ENCODE measurements around the gene MED16.

MED16 gene

GRCh38 chr19:916645-917322 lies 23.8 kb upstream of the MED16 start:
- Histone ChIP-seq H3K9me3 (ENCODE audit: insufficient read depth, low read length) (no peaks in the 10 kb centered on the region), H3K27me3 (ENCODE audit: low read length) (no peaks in the 10 kb centered on the region), H4K20me1 (ENCODE audit: low read depth, low read length) (no peaks in the 10 kb centered on the region), H3K4me3 (ENCODE audit: insufficient read depth, low read length, poor library complexity, severe bottlenecking) (no peak overlapping the region), H3K79me2 (ENCODE audit: insufficient read depth, low read length) (no peaks in the 10 kb centered on the region), H2AFZ (ENCODE audit: low read depth, low read length, severe bottlenecking) (no peak overlapping the region), H3K9ac (ENCODE audit: low read length) (no peak overlapping the region), H3F3A (ENCODE audit: insufficient read depth) (peaks cover 4% of the 10 kb centered on the region; the same call in 1 of the 2 replicates), H3K36me3 (ENCODE audit: low read length) (no peaks in the 10 kb centered on the region), H3K9me2 (replicated peaks; ENCODE audit: insufficient read depth, low read length) (no peaks in the 10 kb centered on the region), H3K4me2 (ENCODE audit: low read depth, low read length, poor library complexity, severe bottlenecking) (no peak overlapping the region), H3K27ac (ENCODE audit: low read depth, low read length) (no peak overlapping the region)
- TF ChIP-seq EZH2phosphoT487 (conservative IDR thresholded peaks at IDR 0.05; ENCODE audit: low read length), result no peak
- TF ChIP-seq, protein P1, sequence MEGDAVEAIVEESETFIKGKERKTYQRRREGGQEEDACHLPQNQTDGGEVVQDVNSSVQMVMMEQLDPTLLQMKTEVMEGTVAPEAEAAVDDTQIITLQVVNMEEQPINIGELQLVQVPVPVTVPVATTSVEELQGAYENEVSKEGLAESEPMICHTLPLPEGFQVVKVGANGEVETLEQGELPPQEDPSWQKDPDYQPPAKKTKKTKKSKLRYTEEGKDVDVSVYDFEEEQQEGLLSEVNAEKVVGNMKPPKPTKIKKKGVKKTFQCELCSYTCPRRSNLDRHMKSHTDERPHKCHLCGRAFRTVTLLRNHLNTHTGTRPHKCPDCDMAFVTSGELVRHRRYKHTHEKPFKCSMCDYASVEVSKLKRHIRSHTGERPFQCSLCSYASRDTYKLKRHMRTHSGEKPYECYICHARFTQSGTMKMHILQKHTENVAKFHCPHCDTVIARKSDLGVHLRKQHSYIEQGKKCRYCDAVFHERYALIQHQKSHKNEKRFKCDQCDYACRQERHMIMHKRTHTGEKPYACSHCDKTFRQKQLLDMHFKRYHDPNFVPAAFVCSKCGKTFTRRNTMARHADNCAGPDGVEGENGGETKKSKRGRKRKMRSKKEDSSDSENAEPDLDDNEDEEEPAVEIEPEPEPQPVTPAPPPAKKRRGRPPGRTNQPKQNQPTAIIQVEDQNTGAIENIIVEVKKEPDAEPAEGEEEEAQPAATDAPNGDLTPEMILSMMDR (IDR thresholded peaks at IDR 0.05; ENCODE audit: insufficient read depth, low read length, poor library complexity, severe bottlenecking), result no peak

- H3F3A ChIP-seq (ENCODE audit: insufficient read depth), result no peaks in the 10 kb centered on the region
- H3K4me3 ChIP-seq (ENCODE audit: insufficient read depth, low read length, poor library complexity, severe bottlenecking), result peak within 1 kb of the TSS; percentile 95
- H2AFZ ChIP-seq (ENCODE audit: low read depth, low read length, severe bottlenecking), result peak within 1 kb of the TSS; percentile 94
- H3K4me2 ChIP-seq (ENCODE audit: low read depth, low read length, poor library complexity, severe bottlenecking), result peak within 1 kb of the TSS; percentile 76
- TF ChIP-seq, protein P1 (IDR thresholded peaks at IDR 0.05; ENCODE audit: insufficient read depth, low read length, poor library complexity, severe bottlenecking), result no peak
- no peak for TF ChIP-seq EZH2phosphoT487 (conservative IDR thresholded peaks at IDR 0.05; ENCODE audit: low read length)
- H3K27me3 ChIP-seq (ENCODE audit: low read length), result no peaks in the 10 kb centered on the region
- H3K9me2 ChIP-seq (replicated peaks; ENCODE audit: insufficient read depth, low read length), result no peaks in the 10 kb centered on the region
- H3K79me2 ChIP-seq (ENCODE audit: insufficient read depth, low read length), result no peaks in the 10 kb centered on the region
- H3K36me3 ChIP-seq (ENCODE audit: low read length), result no peaks in the 10 kb centered on the region
- H3K9ac ChIP-seq (ENCODE audit: low read length), result peak within 1 kb of the TSS; percentile 70
- no peaks in the 10 kb centered on the region for H4K20me1 ChIP-seq (ENCODE audit: low read depth, low read length)
- H3K27ac ChIP-seq (ENCODE audit: low read depth, low read length), result no peak within 1 kb of the TSS; the same call in 1 of the 2 replicates
- H3K9me3 ChIP-seq (ENCODE audit: insufficient read depth, low read length), result no peaks in the 10 kb centered on the region
Measured at GRCh38 chr19:913080-913748, 20.2 kb upstream of the MED16 start, which contains the start of gene R3HDM4. Gene R3HDM4, minus strand, starts transcription at chr19:913219. Its CDS starts 62 bp downstream, at chr19:913157.

DNA sequence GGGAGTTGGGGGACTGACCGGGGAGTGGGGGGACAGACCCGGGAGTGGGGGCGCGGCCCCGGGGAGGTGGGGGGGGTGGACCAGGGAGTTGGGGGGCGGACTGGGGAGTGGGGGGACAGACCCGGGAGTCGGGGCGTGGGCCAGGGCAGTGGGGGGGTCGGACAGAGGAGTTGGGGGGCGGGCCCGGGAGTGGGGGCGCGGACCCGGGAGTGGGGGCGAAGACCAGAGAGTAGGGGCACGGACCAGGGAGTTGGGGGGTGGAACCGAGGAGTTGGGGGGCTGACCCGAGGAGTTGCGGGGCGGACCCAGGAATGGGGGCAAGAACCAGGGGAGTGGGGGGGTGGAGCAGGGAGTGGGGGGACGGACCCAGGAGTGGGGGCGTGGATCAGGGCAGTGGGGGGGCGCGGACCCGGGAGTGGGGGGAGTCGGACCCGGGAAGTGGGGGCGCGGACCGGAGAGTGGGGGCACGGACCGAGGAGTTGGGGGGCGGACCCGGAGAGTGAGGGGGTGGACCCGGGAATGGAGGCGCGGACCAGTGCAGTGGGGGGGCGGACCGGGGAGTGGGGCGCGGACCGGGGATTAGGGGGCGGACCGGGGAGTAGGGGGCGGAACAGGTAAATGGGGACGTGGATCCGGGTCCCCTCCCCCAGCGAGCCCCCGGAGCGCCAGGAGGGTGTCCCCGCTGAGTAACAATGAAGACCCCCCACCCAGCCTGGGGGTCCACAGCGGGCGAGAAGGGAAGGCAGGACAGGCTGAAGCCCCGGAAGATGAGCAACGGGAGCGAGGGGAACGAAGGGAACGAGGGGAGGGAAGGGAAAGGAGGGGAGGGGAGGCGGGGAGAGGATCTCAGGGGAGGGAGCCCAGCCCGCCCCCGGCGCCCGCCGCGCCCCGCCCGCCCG lies 19.4 kb upstream of the MED16 start:
- TF ChIP-seq EZH2phosphoT487 (conservative IDR thresholded peaks at IDR 0.05; ENCODE audit: low read length), result no peak
- TF ChIP-seq, protein P1 (IDR thresholded peaks at IDR 0.05; ENCODE audit: insufficient read depth, low read length, poor library complexity, severe bottlenecking), result no peak

More for the DNA sequence above, 19.4 kb upstream of the MED16 start:
- H3K27me3 ChIP-seq (ENCODE audit: low read length), result no peaks in the 10 kb centered on the region
- H3K4me2 ChIP-seq (ENCODE audit: low read depth, low read length, poor library complexity, severe bottlenecking), result peak overlapping the region; percentile 76
- no peak overlapping the region for H3K27ac ChIP-seq (ENCODE audit: low read depth, low read length)
- H3K36me3 ChIP-seq (ENCODE audit: low read length), result no peaks in the 10 kb centered on the region
- H3K9me2 ChIP-seq (replicated peaks; ENCODE audit: insufficient read depth, low read length), result no peaks in the 10 kb centered on the region
- H3K9ac ChIP-seq (ENCODE audit: low read length), result peak overlapping the region; percentile 70
- H4K20me1 ChIP-seq (ENCODE audit: low read depth, low read length), result no peaks in the 10 kb centered on the region
- H2AFZ ChIP-seq (ENCODE audit: low read depth, low read length, severe bottlenecking), result no peak overlapping the region
- no peaks in the 10 kb centered on the region for H3K9me3 ChIP-seq (ENCODE audit: insufficient read depth, low read length)
- H3F3A ChIP-seq (ENCODE audit: insufficient read depth), result no peaks in the 10 kb centered on the region
- peak overlapping the region; percentile 95 for H3K4me3 ChIP-seq (ENCODE audit: insufficient read depth, low read length, poor library complexity, severe bottlenecking)
- H3K79me2 ChIP-seq (ENCODE audit: insufficient read depth, low read length), result no peaks in the 10 kb centered on the region
